NK-92 (cell line): Measurements from ENCODE around the gene CHSY1.

Experiments used
- DNase-seq: peaks from one replicate; lab custom pipeline; 2025; ENCODE audit not compliant: unreplicated experiment; lab: John Stamatoyannopoulos, UW

The CHSY1 gene

GRCh38 chr15:101156509-101157159, 95.2 kb downstream of the CHSY1 start:
- DNase-seq: no peak

GRCh38 chr15:101156061-101156460, 95.8 kb downstream of the CHSY1 start:
- no peak for DNase-seq

- DNase-seq: no peak
Observed at GRCh38 chr15:101153801-101154656, 97.8 kb downstream of the CHSY1 start.

- DNase-seq: no peak
Observed at GRCh38 chr15:101152914-101153313, 98.9 kb downstream of the CHSY1 start.

- no peak for DNase-seq
Observed at GRCh38 chr15:101151288-101151687, 100.6 kb downstream of the CHSY1 start.

GRCh38 chr15:101150723-101151040, 101.2 kb downstream of the CHSY1 start:
- no peak for DNase-seq

- no peak for DNase-seq
Observed at GRCh38 chr15:101149864-101150722, 101.8 kb downstream of the CHSY1 start.

GRCh38 chr15:101148881-101149664, 102.8 kb downstream of the CHSY1 start:
- DNase-seq: no peak

GRCh38 chr15:101148166-101148880, 103.5 kb downstream of the CHSY1 start:
- DNase-seq: no peak

- DNase-seq: no peak
Observed at GRCh38 chr15:101147181-101147580, 104.7 kb downstream of the CHSY1 start.

- DNase-seq: no peak
Observed at GRCh38 chr15:101146118-101146702, 105.6 kb downstream of the CHSY1 start.

- DNase-seq: no peak
Observed at GRCh38 chr15:101145362-101145761, 106.5 kb downstream of the CHSY1 start.

- DNase-seq: no peak
Observed at GRCh38 chr15:101143321-101143720, 108.5 kb downstream of the CHSY1 start.

- no peak for DNase-seq
Observed at GRCh38 chr15:101142711-101143110, 109.1 kb downstream of the CHSY1 start.

- no peak for DNase-seq
Observed at GRCh38 chr15:101141926-101142527, 109.8 kb downstream of the CHSY1 start.

GRCh38 chr15:101140697-101141065, 111.2 kb downstream of the CHSY1 start:
- no peak for DNase-seq

GRCh38 chr15:101139986-101140696, 111.7 kb downstream of the CHSY1 start:
- DNase-seq: no peak

- no peak for DNase-seq
Observed at GRCh38 chr15:101138913-101139880, 112.7 kb downstream of the CHSY1 start.
